NCI-H2171 (cell line): ENCODE measurements around the gene IRF2.

Experiments used
- DNase-seq: peaks from one replicate; lab custom pipeline; 2025; lab: John Stamatoyannopoulos, UW

IRF2 gene

GRCh38 chr4:184474263-184475095 is at the start of gene IRF2:
Gene IRF2, minus strand, starts transcription at chr4:184474550. Its CDS starts 45,486 bp downstream, at chr4:184429064.
- DNase-seq = peak; percentile 48

GRCh38 chr4:184515606-184516005 is 41.3 kb upstream of the IRF2 start:
- no peak for DNase-seq

- no peak for DNase-seq
Observed at GRCh38 chr4:184514121-184514988, 40.0 kb upstream of the IRF2 start.

GRCh38 chr4:184513802-184514120 is 39.4 kb upstream of the IRF2 start:
- DNase-seq = no peak

GRCh38 chr4:184511156-184511555 is 36.8 kb upstream of the IRF2 start:
- DNase-seq = no peak

GRCh38 chr4:184510401-184510800 is 36.1 kb upstream of the IRF2 start:
- no peak for DNase-seq

GRCh38 chr4:184506527-184507121 is 32.3 kb upstream of the IRF2 start:
- DNase-seq = no peak

GRCh38 chr4:184504385-184504784 is 30.0 kb upstream of the IRF2 start:
- DNase-seq = no peak

- no peak for DNase-seq
Observed at GRCh38 chr4:184503869-184504300, 29.5 kb upstream of the IRF2 start.

GRCh38 chr4:184500748-184501589 is 26.6 kb upstream of the IRF2 start:
- DNase-seq = no peak

GRCh38 chr4:184499996-184500395 is 25.6 kb upstream of the IRF2 start:
- no peak for DNase-seq

- DNase-seq = no peak
Observed at GRCh38 chr4:184498598-184498997, 24.2 kb upstream of the IRF2 start.

- DNase-seq = no peak
Observed at GRCh38 chr4:184489771-184490170, 15.4 kb upstream of the IRF2 start.

GRCh38 chr4:184487503-184487902 is 13.2 kb upstream of the IRF2 start:
- no peak for DNase-seq

- no peak for DNase-seq
Observed at GRCh38 chr4:184485279-184485678, 10.9 kb upstream of the IRF2 start.

- no peak for DNase-seq
Observed at GRCh38 chr4:184481544-184481943, 7.2 kb upstream of the IRF2 start.

GRCh38 chr4:184479516-184479950 is 5.2 kb upstream of the IRF2 start:
- no peak for DNase-seq

- no peak for DNase-seq
Observed at GRCh38 chr4:184477201-184477999, 3.0 kb upstream of the IRF2 start.

GRCh38 chr4:184476695-184477094 is 2.3 kb upstream of the IRF2 start:
- no peak for DNase-seq

- no peak for DNase-seq
Observed at GRCh38 chr4:184475498-184475897, 1.1 kb upstream of the IRF2 start.

- DNase-seq = no peak
Observed at GRCh38 chr4:184475096-184475461, 729 bp upstream of the IRF2 start.
